GM21381 (cell line): Measurements from ENCODE around the gene ACOT8.
"Not testable (repeated sequence)": the region's sequence is repeated elsewhere in the genome, so short reads cannot be mapped to it uniquely, and the experiment has no call there.

ENCODE experiments used
- ATAC-seq: cut with Tn5 transposase; IDR thresholded peaks from one replicate; pipeline ENCODE4 v1.9.1; 2021; ENCODE audit warnings: mild to moderate bottlenecking, moderate library complexity; ENCODE audit not compliant: unreplicated experiment

ACOT8 gene

DNA sequence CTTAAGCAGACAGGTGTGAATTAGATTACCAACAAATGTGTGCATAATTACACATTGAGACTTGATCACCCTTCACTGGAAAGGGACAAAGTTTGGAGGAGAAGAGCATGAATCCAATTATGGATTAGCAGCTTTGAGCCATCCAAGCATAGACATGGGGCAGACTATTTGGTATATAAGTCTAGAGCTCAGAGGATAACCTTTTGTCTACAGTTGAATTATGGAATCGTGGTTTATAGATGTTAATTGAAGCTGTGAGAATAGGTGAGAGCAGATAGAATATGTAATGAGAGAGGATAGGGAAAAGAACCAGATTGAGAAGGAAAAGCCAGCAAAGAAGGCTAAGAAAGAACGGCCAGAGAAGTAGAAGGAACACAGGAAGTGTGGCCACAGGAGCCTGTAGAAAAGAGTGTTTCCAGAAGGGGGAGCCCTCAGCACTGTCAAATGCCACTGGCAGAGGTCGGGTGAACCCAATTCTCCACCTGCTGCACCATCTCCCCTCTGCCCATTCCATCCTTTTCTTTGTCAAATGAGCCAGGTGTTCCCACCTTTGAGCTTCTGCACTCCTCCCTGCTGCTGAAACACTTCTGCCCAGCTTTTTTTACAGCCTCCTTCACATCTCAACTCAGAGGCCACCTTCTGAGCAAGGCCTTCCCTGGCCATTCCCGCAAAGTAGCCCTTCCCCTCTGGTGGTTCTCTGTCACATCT lies 58.1 kb downstream of the ACOT8 start:
- ATAC-seq, result no peak

DNA sequence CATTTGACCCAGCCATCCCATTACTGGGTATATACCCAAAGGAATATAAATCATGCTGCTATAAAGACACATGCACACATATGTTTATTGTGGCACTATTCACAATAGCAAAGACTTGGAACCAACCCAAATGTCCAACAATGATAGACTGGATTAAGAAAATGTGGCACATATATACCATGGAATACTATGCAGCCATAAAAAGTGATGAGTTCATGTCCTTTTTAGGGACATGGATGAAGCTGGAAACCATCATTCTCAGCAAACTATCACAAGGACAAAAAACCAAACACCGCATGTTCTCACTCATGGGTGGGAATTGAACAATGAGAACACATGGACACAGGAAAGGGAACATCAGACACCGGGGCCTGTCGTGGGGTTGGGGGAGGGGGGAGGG lies 59.2 kb downstream of the ACOT8 start:
- not testable (repeated sequence) for ATAC-seq

DNA sequence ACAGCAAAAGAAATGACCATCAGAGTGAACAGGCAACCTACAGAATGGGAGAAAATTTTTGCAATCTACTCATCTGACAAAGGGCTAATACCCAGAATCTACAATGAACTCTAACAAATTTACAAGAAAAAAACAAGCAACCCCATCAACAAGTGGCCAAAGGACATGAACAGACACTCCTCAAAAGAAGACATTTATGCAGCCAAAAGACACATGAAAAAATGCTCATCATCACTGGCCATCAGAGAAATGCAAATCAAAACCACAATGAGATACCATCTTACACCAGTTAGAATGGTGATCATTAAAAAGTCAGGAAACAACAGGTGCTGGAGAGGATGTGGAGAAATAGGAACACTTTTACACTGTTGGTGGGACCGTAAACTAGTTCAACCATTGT lies 59.7 kb downstream of the ACOT8 start:
- ATAC-seq, result not testable (repeated sequence)

DNA sequence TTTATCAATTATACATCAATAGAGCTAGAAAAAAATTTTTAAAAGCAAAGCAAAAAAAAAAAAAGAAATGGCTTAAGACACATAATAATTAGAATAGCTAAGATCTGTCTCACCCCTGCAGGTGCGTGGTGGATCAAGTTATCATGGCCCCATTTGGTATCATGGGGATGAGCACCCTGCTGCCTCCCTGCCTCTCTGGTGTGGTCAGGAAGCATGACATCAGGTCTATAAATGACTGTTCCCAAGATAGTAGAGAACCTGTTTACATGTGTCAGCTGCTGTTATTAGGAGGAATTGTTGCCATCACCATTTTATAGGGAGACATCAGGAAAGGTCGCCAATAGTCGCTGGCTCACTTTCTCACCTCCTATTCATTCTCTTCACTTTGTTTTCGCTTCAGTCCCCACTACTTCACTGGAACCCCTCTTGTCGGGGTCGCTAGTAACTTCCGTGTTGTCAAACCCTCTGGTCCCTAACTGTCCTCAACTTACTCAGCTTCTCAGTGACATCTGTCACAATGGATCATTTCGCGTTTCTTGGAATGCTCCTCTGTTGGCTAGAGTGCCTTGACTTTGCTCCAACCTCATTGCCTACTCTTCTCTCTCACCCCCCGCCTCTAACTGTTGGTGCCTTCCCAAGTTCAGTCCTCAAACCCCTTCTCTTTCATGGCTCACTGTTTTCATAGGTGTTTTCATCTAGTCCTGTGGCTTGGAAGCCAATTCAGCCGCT lies 60.7 kb downstream of the ACOT8 start:
- ATAC-seq, result no peak

DNA sequence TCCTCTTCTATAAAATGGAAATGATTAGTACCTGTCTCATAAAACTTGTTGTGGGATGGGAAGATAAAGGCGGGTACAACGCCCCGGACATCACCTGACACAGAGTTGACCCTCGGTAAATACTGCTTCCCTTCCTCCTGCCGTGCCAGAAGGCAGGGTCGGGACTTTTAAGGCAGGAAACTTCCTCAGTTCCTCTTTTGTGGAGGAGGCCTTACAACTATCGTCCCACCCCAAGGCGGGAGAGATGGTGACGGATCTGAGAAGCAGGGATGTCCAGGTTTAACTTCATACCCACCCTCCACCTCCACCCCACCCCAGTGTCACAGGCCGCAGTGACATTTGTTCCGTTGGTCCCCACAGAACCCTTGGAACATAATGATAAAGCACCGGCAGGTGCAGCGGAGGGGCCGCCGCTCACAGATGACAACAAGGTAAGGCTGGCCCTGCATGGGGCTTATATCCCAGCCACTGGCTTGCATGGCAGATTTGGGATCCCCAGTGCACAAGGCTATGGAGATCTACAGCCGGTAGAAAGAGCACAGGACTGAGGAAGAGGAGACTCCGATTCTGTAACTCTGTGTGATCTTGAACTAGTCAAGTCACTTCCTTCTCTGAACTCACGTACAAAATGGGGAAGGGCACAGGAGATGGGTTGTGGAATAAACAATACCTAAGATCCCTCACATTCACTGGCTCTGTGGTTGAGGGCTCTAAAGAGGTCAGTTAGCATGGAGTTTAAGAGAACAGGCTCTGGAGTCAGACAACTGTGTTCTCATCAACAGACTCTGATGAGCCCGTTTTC lies 64.7 kb downstream of the ACOT8 start:
- ATAC-seq, result no peak
